Lung microvascular endothelial cell (primary cell): ENCODE results near the gene DMRTC2. TPM values are rescaled to one million over a fixed set of nuclear protein-coding genes. Genes with fewer than 3 reads are reported as not detected.

Experiments used
- DNase-seq, 2 donors: peaks; one replicate each; pipeline versions ENCODE4 v3.0.0 to v3.0.0-alpha.2; 2010; ENCODE audit warnings: low read depth in 2 of 2
- total RNA-seq: library from RNA; depleted of rRNA; stranded (reverse); fragments of >200 nt; gene quantifications from 2 replicates; pipeline ENCODE4 v1.2.1, GENCODE V29; 2014

The DMRTC2 gene
- total RNA-seq, 1 donor from 2014 or later, result not detected

GRCh38 chr19:41847351-41848105 is 2.7 kb downstream of the DMRTC2 start:
- no peak for DNase-seq

GRCh38 chr19:41848666-41849065 is 3.8 kb downstream of the DMRTC2 start:
- no peak for DNase-seq

- no peak for DNase-seq
Observed at GRCh38 chr19:41849067-41849466, 4.2 kb downstream of the DMRTC2 start.

GRCh38 chr19:41850381-41850780 is 5.5 kb downstream of the DMRTC2 start:
- no peak for DNase-seq

GRCh38 chr19:41851456-41851855 is 6.6 kb downstream of the DMRTC2 start:
- no peak for DNase-seq

GRCh38 chr19:41853344-41853743 is 8.5 kb downstream of the DMRTC2 start:
- DNase-seq, result no peak

GRCh38 chr19:41853768-41854167 is 8.9 kb downstream of the DMRTC2 start:
- no peak for DNase-seq

- no peak for DNase-seq
Observed at GRCh38 chr19:41859213-41859617, 14.4 kb downstream of the DMRTC2 start.

GRCh38 chr19:41859618-41860418 is 15.0 kb downstream of the DMRTC2 start, which contains the start of gene RPS19:
Gene RPS19, plus strand, starts transcription at chr19:41860255. Its CDS starts 520 bp downstream, at chr19:41860775.
- peak; percentile 98 to 99 for DNase-seq

GRCh38 chr19:41860419-41861115 is 15.7 kb downstream of the DMRTC2 start:
- peak; percentile 33 to 54 for DNase-seq

GRCh38 chr19:41861116-41861768 is 16.4 kb downstream of the DMRTC2 start:
- DNase-seq, result no peak

- no peak for DNase-seq
Observed at GRCh38 chr19:41861846-41862245, 17.0 kb downstream of the DMRTC2 start.

GRCh38 chr19:41862445-41862986 is 17.7 kb downstream of the DMRTC2 start:
- no peak for DNase-seq

- DNase-seq, result no peak
Observed at GRCh38 chr19:41863209-41863931, 18.5 kb downstream of the DMRTC2 start.

GRCh38 chr19:41864374-41864773 is 19.5 kb downstream of the DMRTC2 start:
- no peak for DNase-seq

- no peak for DNase-seq
Observed at GRCh38 chr19:41866284-41866683, 21.4 kb downstream of the DMRTC2 start.

GRCh38 chr19:41868120-41868988 is 23.5 kb downstream of the DMRTC2 start:
- no peak for DNase-seq

GRCh38 chr19:41868989-41869300 is 24.1 kb downstream of the DMRTC2 start:
- no peak for DNase-seq

- no peak for DNase-seq
Observed at GRCh38 chr19:41869374-41869955, 24.6 kb downstream of the DMRTC2 start.
